M059J (cell line): ENCODE data around the gene MYO1C. TPM values are rescaled to one million over a fixed set of nuclear protein-coding genes. Genes with fewer than 3 reads are reported as not detected.
"Not testable (repeated sequence)": the region's sequence is repeated elsewhere in the genome, so short reads cannot be mapped to it uniquely, and the experiment has no call there.

Source experiments
- DNase-seq: peaks from one replicate; pipeline ENCODE4 v3.0.0-alpha.2; 2012; ENCODE audit warnings: low read depth
- total RNA-seq: library from RNA; depleted of rRNA; stranded (reverse); fragments of >200 nt; shearing (Covaris generic); gene quantifications from 2 replicates; pipeline ENCODE4 v1.2.3, GENCODE V29; 2014; rRNA removed

The MYO1C gene, protein sequence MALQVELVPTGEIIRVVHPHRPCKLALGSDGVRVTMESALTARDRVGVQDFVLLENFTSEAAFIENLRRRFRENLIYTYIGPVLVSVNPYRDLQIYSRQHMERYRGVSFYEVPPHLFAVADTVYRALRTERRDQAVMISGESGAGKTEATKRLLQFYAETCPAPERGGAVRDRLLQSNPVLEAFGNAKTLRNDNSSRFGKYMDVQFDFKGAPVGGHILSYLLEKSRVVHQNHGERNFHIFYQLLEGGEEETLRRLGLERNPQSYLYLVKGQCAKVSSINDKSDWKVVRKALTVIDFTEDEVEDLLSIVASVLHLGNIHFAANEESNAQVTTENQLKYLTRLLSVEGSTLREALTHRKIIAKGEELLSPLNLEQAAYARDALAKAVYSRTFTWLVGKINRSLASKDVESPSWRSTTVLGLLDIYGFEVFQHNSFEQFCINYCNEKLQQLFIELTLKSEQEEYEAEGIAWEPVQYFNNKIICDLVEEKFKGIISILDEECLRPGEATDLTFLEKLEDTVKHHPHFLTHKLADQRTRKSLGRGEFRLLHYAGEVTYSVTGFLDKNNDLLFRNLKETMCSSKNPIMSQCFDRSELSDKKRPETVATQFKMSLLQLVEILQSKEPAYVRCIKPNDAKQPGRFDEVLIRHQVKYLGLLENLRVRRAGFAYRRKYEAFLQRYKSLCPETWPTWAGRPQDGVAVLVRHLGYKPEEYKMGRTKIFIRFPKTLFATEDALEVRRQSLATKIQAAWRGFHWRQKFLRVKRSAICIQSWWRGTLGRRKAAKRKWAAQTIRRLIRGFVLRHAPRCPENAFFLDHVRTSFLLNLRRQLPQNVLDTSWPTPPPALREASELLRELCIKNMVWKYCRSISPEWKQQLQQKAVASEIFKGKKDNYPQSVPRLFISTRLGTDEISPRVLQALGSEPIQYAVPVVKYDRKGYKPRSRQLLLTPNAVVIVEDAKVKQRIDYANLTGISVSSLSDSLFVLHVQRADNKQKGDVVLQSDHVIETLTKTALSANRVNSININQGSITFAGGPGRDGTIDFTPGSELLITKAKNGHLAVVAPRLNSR
- total RNA-seq, result 43.9 and 80.5 TPM in 2 replicates

DNA sequence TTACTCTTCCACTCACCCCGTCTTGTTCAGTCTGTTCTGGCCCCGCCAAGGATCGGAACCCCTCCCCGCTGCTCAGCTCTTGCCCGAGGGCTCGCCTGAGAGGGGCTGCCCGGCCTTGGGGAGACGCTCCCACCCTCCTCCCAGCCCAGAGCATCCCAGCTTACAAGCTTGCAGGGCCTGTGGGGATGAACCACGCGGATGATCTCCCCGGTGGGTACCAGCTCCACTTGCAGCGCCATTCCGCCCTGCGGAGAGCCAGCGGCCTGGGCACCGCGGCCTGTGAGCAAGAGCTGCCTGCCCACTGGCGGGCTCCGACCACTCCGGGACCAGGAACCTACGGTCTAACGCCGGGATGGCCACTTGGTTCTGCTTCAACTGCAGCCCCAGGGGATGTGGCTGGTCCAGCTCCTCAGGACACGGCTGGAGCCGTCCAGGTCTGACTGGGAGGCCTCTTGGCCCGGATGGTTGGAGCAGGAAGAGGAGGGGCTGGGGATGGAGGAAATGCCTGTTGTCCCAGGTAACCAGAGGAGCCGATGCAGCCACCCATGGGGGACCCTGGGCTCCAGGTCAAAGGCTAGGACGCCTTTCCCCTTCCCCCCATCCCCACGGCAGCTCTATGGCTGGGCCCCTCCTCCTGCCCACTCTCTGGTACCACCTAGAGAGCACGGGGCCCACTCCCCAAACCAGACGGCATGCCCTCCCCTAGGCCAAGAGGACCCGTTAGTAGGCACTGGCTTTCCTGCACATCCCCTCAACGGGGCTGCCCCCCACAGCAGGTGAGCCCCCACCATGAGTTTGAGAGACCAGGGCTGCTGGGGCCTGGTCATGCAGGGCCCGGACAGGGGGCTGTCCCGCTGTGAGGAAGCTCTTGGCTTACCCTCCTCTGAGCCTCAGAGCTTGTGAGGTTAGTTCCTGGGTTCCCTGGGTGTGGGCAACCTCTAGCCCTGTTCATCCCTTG lies at the start of gene MYO1C:
MYO1C (minus strand) TSS at position 438 of the 958 bp plus-strand sequence; CDS start at position 239, 199 bp downstream.
- no peak for DNase-seq

GRCh38 chr17:1541367-1541904 lies 49.0 kb upstream of the MYO1C start:
- DNase-seq, result no peak

- no peak for DNase-seq
Measured at GRCh38 chr17:1539811-1540210, 47.3 kb upstream of the MYO1C start.

GRCh38 chr17:1535737-1536136 lies 43.3 kb upstream of the MYO1C start:
- no peak for DNase-seq

- DNase-seq, result no peak
Measured at GRCh38 chr17:1533661-1534325, 41.3 kb upstream of the MYO1C start.

DNA sequence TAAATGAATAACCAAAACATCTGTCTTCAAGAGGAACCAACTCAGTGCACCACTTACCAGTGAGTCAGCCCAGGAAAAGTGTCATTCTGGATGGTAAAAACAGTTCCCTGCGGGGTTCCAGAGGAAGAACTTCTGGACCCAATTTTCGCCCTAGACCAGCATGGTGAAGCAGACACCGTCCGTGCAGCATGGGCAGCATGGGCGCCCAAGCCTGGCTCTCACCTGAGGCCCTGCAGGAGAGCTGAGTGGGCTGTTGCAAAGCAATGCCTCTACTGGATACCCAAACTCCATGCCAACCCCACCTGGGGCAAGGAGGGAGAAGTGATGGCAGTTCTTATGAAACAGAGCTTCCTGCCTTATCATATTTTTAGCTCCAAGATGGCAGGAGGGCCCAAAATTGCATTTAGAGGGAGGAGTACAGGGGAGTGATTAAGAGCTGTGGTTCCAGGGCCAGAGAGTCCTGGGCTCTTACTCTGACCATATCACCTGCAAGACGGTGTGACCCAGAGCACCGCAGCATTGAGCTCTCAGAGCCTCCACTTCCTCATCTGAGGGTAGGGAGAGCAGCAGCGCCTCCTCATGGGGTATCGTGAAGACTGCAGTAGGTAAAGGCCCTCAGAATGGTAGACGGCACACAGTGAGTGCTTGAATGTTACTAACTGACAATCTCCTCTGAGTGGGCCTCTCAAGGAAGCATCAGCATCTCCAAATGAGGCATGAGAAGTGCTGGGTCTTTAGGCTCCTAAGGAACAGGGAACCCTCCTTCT lies 40.5 kb upstream of the MYO1C start:
- no peak for DNase-seq

- no peak for DNase-seq
Measured at GRCh38 chr17:1529863-1530262, 37.4 kb upstream of the MYO1C start.

DNA sequence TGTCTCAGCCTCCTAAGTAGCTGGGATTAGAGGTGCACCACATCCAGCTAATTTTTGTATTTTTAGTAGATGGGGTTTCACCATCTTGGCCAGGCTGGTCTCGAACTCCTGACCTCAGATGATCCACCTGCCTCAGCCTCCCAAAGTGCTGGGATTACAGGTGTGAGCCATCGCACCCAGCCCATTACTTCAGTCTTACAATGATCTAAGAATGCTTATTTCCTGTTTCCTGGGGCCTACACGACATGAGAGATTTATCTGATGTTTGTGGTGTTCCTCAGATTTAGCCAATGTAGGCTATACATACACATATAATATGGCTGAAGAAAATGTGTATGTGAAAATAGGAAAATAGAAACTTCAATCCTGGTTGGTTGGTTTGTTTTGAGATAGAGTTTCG lies 34.4 kb upstream of the MYO1C start:
- DNase-seq, result not testable (repeated sequence)

- DNase-seq, result no peak
Measured at GRCh38 chr17:1522626-1523025, 30.1 kb upstream of the MYO1C start.

DNA sequence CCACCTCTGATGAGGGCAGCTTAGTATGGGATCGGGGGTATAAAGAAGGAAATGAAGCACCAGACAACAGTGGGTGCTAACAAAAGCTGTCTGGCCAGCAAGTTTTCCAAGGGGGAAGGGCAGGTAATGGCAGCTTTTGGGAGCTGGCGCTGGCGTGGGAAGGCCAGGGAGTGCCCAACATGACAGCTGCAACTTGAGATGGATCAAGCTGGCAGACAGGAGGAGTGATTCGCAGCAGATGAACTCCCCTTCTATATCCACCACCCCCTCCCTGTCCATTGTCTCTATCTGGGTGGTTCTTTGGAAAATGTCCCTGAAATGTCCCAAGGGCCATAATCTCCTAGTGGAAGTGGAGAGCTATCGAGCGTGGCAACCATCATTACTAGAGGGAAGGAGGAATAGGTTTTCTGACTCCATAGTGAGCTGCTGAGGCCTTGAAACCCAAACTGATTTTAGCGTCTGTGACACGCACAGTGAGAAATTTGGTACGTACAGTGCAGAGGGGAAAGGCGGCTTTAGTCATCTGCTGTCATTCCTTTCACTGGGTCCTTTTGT lies 28.7 kb upstream of the MYO1C start:
- no peak for DNase-seq

- DNase-seq, result no peak
Measured at GRCh38 chr17:1519678-1520077, 27.2 kb upstream of the MYO1C start.

DNA sequence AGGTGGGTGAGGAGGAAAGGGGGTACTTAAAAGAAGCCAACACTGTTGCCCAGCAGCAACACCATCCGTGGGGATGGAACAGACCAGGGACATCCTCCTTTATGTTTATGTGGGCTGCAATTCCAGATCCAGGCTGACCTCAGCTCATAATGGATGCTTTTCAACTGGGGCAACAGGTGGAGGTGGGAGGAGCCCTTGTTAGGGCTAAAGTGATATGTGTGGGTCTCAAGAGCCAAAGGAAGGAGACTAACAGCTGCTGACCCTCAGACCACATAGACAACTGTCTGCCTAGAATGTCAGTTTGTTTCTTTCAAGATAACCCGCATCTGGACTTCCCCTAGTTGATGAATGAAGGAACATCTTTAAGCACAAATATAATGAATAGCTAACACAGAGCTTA lies 25.9 kb upstream of the MYO1C start:
- no peak for DNase-seq

GRCh38 chr17:1516388-1517161 lies 24.1 kb upstream of the MYO1C start, which contains the start of gene INPP5K:
TSS of gene INPP5K (minus strand) at chr17:1516612. CDS start at chr17:1516499, 113 bp downstream.
- peak; percentile 95 for DNase-seq

- peak; percentile 88 for DNase-seq
Measured at GRCh38 chr17:1515640-1516387, 23.3 kb upstream of the MYO1C start.

DNA sequence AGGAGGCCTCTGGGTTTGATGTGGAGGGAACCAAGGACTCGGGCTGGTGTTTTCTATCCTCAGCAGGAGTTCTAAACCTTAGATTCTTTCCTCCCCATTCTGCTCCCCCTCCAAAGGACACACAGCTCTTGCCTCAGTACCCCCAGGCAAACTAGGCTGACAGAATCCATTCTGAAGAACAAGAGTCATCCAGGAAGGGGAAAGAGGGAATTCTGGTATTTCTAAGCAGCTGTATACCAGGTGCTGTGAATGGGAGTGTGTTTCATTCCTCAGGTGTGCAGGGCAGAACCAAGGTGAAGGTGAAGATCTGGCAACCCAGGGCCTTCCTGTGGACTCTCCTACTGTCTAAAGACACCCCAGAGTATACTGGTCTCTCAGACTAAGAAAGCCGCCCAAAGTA lies 19.9 kb upstream of the MYO1C start:
- DNase-seq, result no peak

- DNase-seq, result no peak
Measured at GRCh38 chr17:1511756-1512321, 19.4 kb upstream of the MYO1C start.

DNA sequence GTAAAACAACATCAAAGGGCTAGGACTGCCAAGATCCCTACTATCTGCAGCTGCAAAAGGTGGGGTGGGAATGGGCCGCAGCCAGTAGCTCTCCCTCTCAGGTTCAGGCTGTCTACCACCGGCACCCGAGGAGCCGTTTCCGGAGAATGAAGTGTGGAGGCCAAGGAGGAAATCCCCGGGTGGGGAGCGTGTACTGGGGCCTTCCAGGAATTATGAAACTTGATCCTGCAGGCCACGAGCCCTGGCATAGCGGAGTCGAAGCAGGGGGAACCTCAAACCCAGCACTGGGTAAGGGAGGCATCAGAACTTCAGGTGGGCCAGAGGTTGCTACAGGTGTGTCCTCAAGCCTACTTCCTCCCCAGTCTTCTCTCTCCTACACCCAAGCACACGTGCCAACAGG lies 18.8 kb upstream of the MYO1C start:
- no peak for DNase-seq
